ENCODE results near the gene TRIM37. TPM values are rescaled to one million over a fixed set of nuclear protein-coding genes. Genes with fewer than 3 reads are reported as not detected.
"Not testable (repeated sequence)": the region's sequence is repeated elsewhere in the genome, so short reads cannot be mapped to it uniquely, and the experiment has no call there.

The TRIM37 gene
- polyA plus RNA-seq, 3 donors, result 27.0 to 30.0 (median 28.2) TPM

GRCh38 chr17:58957725-58958073, 149.0 kb downstream of the TRIM37 start:
- DNase-seq (ENCODE audit: low read depth in 3 of 3, low spot score in 2 of 3), result not testable (repeated sequence)

GRCh38 chr17:58956997-58957724, 149.5 kb downstream of the TRIM37 start:
- no peak for DNase-seq (ENCODE audit: low read depth in 3 of 3, low spot score in 2 of 3)

DNA sequence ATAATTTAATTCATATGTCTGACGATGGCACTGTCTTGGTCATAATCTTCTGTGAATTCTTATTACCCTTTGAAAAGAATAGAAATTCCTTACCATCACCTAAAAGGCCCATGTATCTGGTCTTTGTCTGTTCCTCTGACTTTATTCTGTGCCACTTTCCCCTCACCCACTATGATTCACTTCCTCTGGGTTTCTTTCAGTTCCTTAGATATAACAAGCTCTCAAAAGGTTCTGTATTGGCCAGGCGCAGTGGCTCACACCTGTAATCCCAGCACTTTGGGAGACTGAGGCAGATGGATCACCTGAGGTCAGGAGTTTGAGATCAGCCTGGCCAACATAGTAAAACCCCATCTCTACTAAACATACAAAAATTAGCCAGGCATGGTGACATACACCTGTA, 152.3 kb downstream of the TRIM37 start:
- DNase-seq (ENCODE audit: low read depth in 3 of 3, low spot score in 2 of 3), result not testable (repeated sequence)

- no peak for DNase-seq (ENCODE audit: low read depth in 3 of 3, low spot score in 2 of 3)
Measured at GRCh38 chr17:58947824-58948223, 158.9 kb downstream of the TRIM37 start.

GRCh38 chr17:58947411-58947810, 159.3 kb downstream of the TRIM37 start:
- DNase-seq (ENCODE audit: low read depth in 3 of 3, low spot score in 2 of 3), result no peak

DNA sequence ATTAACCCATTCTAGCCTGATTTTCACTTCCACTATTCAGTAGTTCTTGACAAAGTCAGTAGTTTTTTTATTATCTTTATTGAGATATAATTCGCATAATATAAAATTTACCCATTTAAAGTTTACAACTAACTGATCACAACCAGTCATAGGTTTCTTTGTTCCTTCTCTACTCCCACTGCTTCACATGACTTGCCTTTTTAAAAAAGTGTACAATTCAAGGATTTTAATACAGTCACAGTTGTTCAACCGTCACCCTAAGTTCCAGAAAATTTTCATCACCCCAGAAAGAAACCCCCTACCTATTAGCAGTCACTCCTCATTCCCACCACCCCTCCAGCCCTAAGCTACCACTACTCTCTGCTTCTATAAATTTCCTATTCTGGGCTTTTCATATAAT, 162.5 kb downstream of the TRIM37 start:
- no peak for DNase-seq (ENCODE audit: low read depth in 3 of 3, low spot score in 2 of 3)

- no peak for DNase-seq (ENCODE audit: low read depth in 3 of 3, low spot score in 2 of 3)
Measured at GRCh38 chr17:58936295-58936694, 170.4 kb downstream of the TRIM37 start.

DNA sequence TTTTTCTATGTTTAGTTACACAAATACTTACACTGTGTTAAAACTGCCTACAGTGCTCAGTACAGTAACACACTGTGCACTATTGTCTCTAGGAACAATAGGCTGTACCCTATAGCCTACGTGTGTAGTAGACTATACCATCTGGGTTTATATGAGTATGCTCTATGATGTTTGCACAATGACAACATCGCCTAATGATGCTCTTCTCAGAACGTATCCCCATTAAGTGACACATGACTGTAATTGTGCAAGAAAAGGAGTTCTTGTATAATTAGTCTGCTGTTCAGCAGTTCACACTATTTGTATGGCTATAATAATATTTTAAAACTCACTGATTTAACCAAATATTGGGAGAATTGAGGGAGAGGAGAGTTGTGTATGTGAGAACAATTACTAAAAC, 173.7 kb downstream of the TRIM37 start:
- DNase-seq (ENCODE audit: low read depth in 3 of 3, low spot score in 2 of 3), result no peak

Other genes starting within 250 kb of the TRIM37 start
- 10 to 100 TPM; 85.2 to 94.8 (median 91.9) TPM for gene SKA2, start 48.3 kb upstream of the TRIM37 start, polyA plus RNA-seq (ENCODE audit: insufficient read length in 3 of 3)
- 10 to 100 TPM; 18.1 to 19.2 (median 18.9) TPM for gene PRR11, start 48.9 kb upstream of the TRIM37 start, polyA plus RNA-seq (ENCODE audit: insufficient read length in 3 of 3)
- gene SMG8, start 103.2 kb upstream of the TRIM37 start, polyA plus RNA-seq (ENCODE audit: insufficient read length in 3 of 3), result 10 to 100 TPM; 26.0 to 29.5 (median 27.3) TPM
- gene GDPD1, start 113.6 kb upstream of the TRIM37 start, polyA plus RNA-seq (ENCODE audit: insufficient read length in 3 of 3), result 10 to 100 TPM; 10.4 to 11.8 (median 11.3) TPM
- gene YPEL2, start 224.8 kb upstream of the TRIM37 start, polyA plus RNA-seq (ENCODE audit: insufficient read length in 3 of 3), result 10 to 100 TPM; 34.1 to 35.6 (median 34.5) TPM

Measured in right renal cortex interstitium (tissue), 3 donors.